Esophagus muscularis mucosa (tissue), 4 donors: ENCODE data around the gene SRSF9. TPM values are rescaled to one million over a fixed set of nuclear protein-coding genes. Genes with fewer than 3 reads are reported as not detected.

Experiments
- DNase-seq: peaks from one replicate; pipeline ENCODE4 v3.0.0-alpha.2; 2017; ENCODE audit errors: extremely low spot score
- H3K27ac ChIP-seq, 4 donors: fragments of 200-600 bp; sonication (generic); replicated peaks in 1 of 4; 1 replicate in 3 of 4; 2 replicates in 1 of 4; pipeline ENCODE4 v1.5.1; 2016 to 2019; ENCODE audit warnings: mild to moderate bottlenecking in 1 of 4
- H3K27me3 ChIP-seq, 4 donors: fragments of 200-600 bp; sonication (generic); one replicate each; pipeline versions ENCODE4 v1.5.1 to v1.6.0; 2016 to 2019
- H3K36me3 ChIP-seq, 4 donors: fragments of 200-600 bp; sonication (generic); one replicate each; pipeline ENCODE4 v1.5.1; 2016 to 2019
- H3K4me1 ChIP-seq, 4 donors: fragments of 200-600 bp; sonication (generic); one replicate each; pipeline ENCODE4 v1.5.1; 2016 to 2019
- H3K4me3 ChIP-seq, 4 donors: fragments of 200-600 bp; sonication (generic); 1 replicate in 2 of 4; 2 replicates in 2 of 4; pipeline ENCODE4 v1.5.1; 2016 to 2019; ENCODE audit warnings: mild to moderate bottlenecking in 4 of 4, moderate library complexity in 1 of 4
- H3K9me3 ChIP-seq, 4 donors: fragments of 200-600 bp; sonication (generic); 1 replicate in 3 of 4; 2 replicates in 1 of 4; pipeline ENCODE4 v1.5.1; 2016 to 2019
- EP300 ChIP-seq: sonication (generic); formaldehyde crosslinking; IDR thresholded peaks from one replicate; pipeline ENCODE4 v1.6.1; 2017; ENCODE audit warnings: antibody characterized with exemption
- POLR2A ChIP-seq: fragments of 450-650 bp; IDR thresholded peaks from one replicate; pipeline ENCODE4 v1.6.1; 2017; ENCODE audit warnings: antibody characterized with exemption, moderate library complexity, mild to moderate bottlenecking, low read depth
- POLR2AphosphoS5 ChIP-seq, 2 donors: sonication (generic); formaldehyde crosslinking; IDR thresholded peaks; one replicate each; pipeline ENCODE4 v1.6.1; 2017; ENCODE audit warnings: antibody characterized with exemption in 2 of 2
- WGBS: methylation state at CpG from one replicate; pipeline ENCODE4 v1.1.5; 2018; 5-methylcytosine and 5-hydroxymethylcytosine counted together
- intact Hi-C: fragments of 100-400 bp; cut with DNase I; formaldehyde crosslinking; loops from one replicate; pipeline ENCODE4 v1.15.1; 2023
- total RNA-seq, 4 donors: library from RNA; depleted of rRNA; stranded (reverse); fragments of >200 nt; gene quantifications; one replicate each; pipeline versions ENCODE4 v1.1.0 to v1.2.1, GENCODE V29; 2016
- TF ChIP-seq, protein P1 (sequence below), 3 experiments: fragments of 200-600 bp in 2 of 3; fragments of 450-650 bp in 1 of 3; sonication (generic) in 2 of 3; IDR thresholded peaks; one replicate each; pipeline ENCODE4 v1.5.1; 2017 to 2019; ENCODE audit warnings: antibody characterized with exemption in 3 of 3, mild to moderate bottlenecking in 2 of 3, moderate library complexity in 1 of 3

The SRSF9 gene
- total RNA-seq, 4 donors from 2014 or later, result 52.7 to 60.2 (median 54.7) TPM

DNA sequence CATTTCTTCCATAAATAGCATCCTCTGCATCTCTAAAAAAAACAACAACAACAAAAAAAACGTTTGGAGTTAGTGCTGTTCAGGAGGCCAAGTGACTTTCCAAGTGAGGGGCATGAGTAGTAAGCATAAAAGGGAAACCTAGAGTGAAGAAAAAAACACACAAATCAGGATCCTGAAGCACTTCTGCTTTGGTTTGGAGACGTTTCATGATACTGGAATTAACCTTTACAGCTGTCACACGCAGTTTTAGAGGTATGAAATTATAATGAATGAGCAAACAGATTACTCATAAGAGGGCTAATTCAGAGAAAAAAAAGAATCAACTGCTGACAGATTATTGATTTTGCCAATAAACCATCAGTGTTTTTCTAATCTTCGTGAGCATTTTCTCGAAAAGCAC is 3.8 kb downstream of the SRSF9 start:
- H3K4me1 ChIP-seq, result peaks cover 27 to 43% (median 38%) of the 10 kb centered on the region in 4 donors
- H3K9me3 ChIP-seq, result no peaks in the 10 kb centered on the region
- no peak overlapping the region for H3K27ac ChIP-seq
- WGBS, result 43% methylated on average over 5 of the region's 5 CpGs
- no peak overlapping the region for H3K4me3 ChIP-seq
- DNase-seq, result no peak
- TF ChIP-seq POLR2A, result no peak
- no peak for TF ChIP-seq POLR2AphosphoS5 (IDR thresholded peaks at IDR 0.05)
- TF ChIP-seq, protein P1, sequence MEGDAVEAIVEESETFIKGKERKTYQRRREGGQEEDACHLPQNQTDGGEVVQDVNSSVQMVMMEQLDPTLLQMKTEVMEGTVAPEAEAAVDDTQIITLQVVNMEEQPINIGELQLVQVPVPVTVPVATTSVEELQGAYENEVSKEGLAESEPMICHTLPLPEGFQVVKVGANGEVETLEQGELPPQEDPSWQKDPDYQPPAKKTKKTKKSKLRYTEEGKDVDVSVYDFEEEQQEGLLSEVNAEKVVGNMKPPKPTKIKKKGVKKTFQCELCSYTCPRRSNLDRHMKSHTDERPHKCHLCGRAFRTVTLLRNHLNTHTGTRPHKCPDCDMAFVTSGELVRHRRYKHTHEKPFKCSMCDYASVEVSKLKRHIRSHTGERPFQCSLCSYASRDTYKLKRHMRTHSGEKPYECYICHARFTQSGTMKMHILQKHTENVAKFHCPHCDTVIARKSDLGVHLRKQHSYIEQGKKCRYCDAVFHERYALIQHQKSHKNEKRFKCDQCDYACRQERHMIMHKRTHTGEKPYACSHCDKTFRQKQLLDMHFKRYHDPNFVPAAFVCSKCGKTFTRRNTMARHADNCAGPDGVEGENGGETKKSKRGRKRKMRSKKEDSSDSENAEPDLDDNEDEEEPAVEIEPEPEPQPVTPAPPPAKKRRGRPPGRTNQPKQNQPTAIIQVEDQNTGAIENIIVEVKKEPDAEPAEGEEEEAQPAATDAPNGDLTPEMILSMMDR (IDR thresholded peaks at IDR 0.05), result no peak
- TF ChIP-seq EP300, result no peak
- H3K27me3 ChIP-seq, result no peaks in the 10 kb centered on the region
- H3K36me3 ChIP-seq, result peaks cover 33 to 69% (median 55%) of the 10 kb centered on the region in 4 donors
- intact Hi-C loops, result no loop called here

DNA sequence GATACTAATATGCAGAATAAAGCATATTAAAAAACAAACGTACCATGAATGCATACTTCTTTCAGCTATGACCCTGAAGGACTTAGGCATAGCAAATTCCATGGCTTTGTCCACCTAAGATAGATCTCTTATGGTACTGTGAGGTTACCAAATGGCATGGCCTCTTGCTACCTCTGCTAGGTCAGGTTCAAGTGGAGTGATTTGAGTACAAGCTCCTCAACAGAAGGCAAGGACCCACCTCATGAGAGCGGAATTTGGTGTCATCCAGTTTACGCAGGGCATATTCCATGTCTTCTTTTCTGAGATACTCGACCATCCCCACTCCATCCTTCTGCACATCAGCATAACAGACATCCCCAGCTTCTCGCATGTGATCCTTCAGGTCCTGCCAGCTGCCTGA is 5.8 kb downstream of the SRSF9 start:
- Histone ChIP-seq H3K4me3 (no peak overlapping the region), H3K4me1 (peaks cover 21 to 32% (median 28%) of the 10 kb centered on the region in 4 donors), H3K27ac (no peak overlapping the region), H3K36me3 (peaks cover 47 to 89% (median 75%) of the 10 kb centered on the region in 4 donors), H3K9me3 (no peaks in the 10 kb centered on the region), H3K27me3 (no peaks in the 10 kb centered on the region)
- TF ChIP-seq EP300 (no peak), POLR2A (no peak), POLR2AphosphoS5 (IDR thresholded peaks at IDR 0.05) (no peak)
- TF ChIP-seq, protein P1 (IDR thresholded peaks at IDR 0.05), result no peak
- DNase-seq, result no peak
- WGBS, result 80% methylated on average over 5 of the region's 5 CpGs
- intact Hi-C loops, result no loop called here

GRCh38 chr12:120462099-120462640 is 7.4 kb downstream of the SRSF9 start:
- Histone ChIP-seq H3K27me3 (no peaks in the 10 kb centered on the region), H3K36me3 (peaks cover 59 to 99% (median 89%) of the 10 kb centered on the region in 4 donors), H3K4me3 (no peak overlapping the region), H3K9me3 (no peaks in the 10 kb centered on the region), H3K4me1 (peaks cover 12 to 17% (median 15%) of the 10 kb centered on the region in 4 donors), H3K27ac (no peak overlapping the region)
- TF ChIP-seq POLR2AphosphoS5 (IDR thresholded peaks at IDR 0.05), result no peak
- TF ChIP-seq POLR2A, result no peak
- WGBS, result 69% methylated on average over 3 of the region's 3 CpGs
- no peak for DNase-seq
- intact Hi-C loops, result no loop called here

DNA sequence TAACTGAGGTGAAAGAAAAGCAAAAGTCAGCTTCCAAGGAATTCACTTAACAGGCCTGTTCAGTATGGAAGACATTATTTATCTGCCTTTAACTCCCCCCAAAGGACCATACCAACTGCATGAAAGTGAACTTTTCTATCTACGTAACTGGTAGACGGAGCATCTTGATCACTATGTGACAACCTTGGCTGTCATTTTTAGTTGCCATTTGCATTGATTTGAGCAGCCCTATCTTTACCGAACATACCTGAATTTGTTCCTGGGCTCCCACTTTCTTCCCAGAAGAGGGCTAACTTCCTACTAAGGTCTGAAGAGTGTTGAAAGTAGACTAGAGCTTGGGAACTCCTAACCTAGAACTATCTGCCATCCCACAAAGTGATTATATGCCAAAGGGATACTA is 9.4 kb downstream of the SRSF9 start:
- Histone ChIP-seq H3K9me3 (no peaks in the 10 kb centered on the region), H3K4me3 (no peak overlapping the region), H3K27ac (no peak overlapping the region), H3K4me1 (no peaks in the 10 kb centered on the region), H3K36me3 (peaks cover 66 to 98% (median 95%) of the 10 kb centered on the region in 4 donors), H3K27me3 (no peaks in the 10 kb centered on the region)
- TF ChIP-seq EP300 (no peak), POLR2AphosphoS5 (IDR thresholded peaks at IDR 0.05) (no peak), POLR2A (no peak)
- TF ChIP-seq, protein P1 (IDR thresholded peaks at IDR 0.05), result no peak
- intact Hi-C loops, result no loop called here
- 78% methylated on average over 3 of the region's 3 CpGs for WGBS
- no peak for DNase-seq

GRCh38 chr12:120457133-120457532 is 12.4 kb downstream of the SRSF9 start:
- Histone ChIP-seq H3K4me3 (no peak overlapping the region), H3K27ac (no peak overlapping the region), H3K9me3 (no peaks in the 10 kb centered on the region), H3K27me3 (no peaks in the 10 kb centered on the region), H3K4me1 (no peaks in the 10 kb centered on the region), H3K36me3 (peaks cover 54 to 86% (median 80%) of the 10 kb centered on the region in 4 donors)
- no peak for TF ChIP-seq POLR2A
- no peak for TF ChIP-seq POLR2AphosphoS5 (IDR thresholded peaks at IDR 0.05)
- TF ChIP-seq, protein P1 (IDR thresholded peaks at IDR 0.05), result no peak
- no peak for TF ChIP-seq EP300
- intact Hi-C loops, result no loop called here
- WGBS, result 82% methylated on average over 6 of the region's 6 CpGs
- DNase-seq, result no peak
